GM18505 (cell line): ENCODE results near the gene FLACC1.
"Not testable (repeated sequence)": the region's sequence is repeated elsewhere in the genome, so short reads cannot be mapped to it uniquely, and the experiment has no call there.

Experiments used
- ATAC-seq: cut with Tn5 transposase; IDR thresholded peaks from one replicate; pipeline ENCODE4 v1.9.1; 2021; ENCODE audit not compliant: unreplicated experiment
- POLR2A ChIP-seq: IDR thresholded peaks from 4 replicates; pipeline ENCODE4 v1.6.1; 2011; ENCODE audit warnings: borderline replicate concordance; ENCODE audit not compliant: insufficient read depth, insufficient read length; ENCODE audit errors: extremely low read depth

FLACC1 gene, protein sequence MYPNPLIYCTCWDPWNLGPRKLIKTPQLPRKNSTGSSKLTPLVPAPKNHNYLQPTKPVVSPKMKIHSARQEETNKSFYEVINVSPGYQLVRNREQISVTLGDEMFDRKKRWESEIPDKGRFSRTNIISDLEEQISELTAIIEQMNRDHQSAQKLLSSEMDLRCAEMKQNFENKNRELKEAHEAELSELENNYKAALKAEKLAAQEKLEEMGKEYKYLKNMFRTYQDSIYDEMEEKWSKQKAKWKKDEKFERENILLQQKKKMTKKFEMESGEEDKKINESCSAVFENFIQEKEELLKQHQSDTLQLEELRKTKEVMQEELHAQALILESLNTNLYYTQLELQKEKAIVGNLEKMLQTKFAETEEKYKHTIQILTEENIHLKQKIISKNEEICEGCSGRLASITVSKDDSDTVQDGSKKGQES

GRCh38 chr2:201357221-201357620 lies at the start of gene FLACC1:
Gene FLACC1, minus strand, starts transcription at chr2:201357345. Its CDS starts 5,941 bp downstream, at chr2:201351404.
- no peak for ATAC-seq
- no peak for TF ChIP-seq POLR2A

DNA sequence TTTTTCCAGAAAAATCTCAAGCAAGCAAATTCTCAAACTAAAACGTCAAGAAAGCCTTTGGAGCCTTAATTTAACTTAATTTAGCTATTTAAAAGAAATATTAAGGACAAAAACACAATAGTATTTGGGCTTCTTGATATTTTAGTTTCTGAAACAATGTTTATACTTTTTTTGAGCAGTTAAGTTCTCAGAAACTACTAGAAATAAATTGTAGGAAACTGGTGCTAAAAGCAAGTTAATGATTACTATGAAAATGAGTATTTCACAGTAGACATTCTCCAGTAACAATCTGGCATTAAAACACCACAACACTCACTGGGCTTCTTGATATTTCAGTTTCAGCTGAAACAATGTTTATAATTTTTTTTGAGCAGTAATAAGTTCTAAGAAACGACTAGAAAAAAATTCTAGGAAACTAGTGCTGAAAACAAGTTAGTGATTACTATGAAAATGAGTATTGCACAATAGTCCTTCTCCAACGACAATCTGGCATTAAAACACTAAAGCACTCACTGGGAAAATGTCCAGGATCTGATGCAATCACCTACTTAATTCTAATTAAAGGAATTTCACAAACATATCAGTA lies 49.0 kb upstream of the FLACC1 start:
- ATAC-seq = no peak
- TF ChIP-seq POLR2A = no peak

- TF ChIP-seq POLR2A = no peak
- ATAC-seq = no peak
Observed at GRCh38 chr2:201404699-201405280, 47.6 kb upstream of the FLACC1 start.

- TF ChIP-seq POLR2A = no peak
- ATAC-seq = no peak
Observed at GRCh38 chr2:201403880-201404279, 46.7 kb upstream of the FLACC1 start.

GRCh38 chr2:201402651-201403562 lies 45.8 kb upstream of the FLACC1 start:
- no peak for TF ChIP-seq POLR2A
- ATAC-seq = no peak

- no peak for TF ChIP-seq POLR2A
Observed at GRCh38 chr2:201401815-201402214, 44.7 kb upstream of the FLACC1 start.

GRCh38 chr2:201396595-201396994 lies 39.5 kb upstream of the FLACC1 start:
- no peak for ATAC-seq
- TF ChIP-seq POLR2A = no peak

More at GRCh38 chr2:201401815-201402214, 44.7 kb upstream of the FLACC1 start:
- no peak for ATAC-seq

DNA sequence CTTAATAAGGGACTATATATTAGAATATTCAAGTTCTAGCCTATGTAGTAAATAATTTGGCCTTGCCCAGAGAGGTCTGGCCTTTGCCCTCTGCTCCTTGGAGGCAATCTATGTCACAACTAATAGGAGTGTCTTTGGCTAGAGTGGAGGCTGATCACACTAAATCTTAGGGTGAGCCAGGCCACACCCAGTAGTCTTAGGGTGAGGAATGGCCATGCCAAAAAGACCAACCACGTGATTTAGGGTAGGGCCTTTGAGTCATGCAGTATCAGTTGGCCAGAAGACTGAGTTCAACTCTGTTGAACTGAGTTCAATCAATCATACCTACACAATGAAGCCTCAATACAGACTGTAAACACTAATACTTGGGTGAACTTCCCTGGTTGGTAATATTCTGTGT lies 26.0 kb upstream of the FLACC1 start:
- TF ChIP-seq POLR2A = no peak
- ATAC-seq = no peak

GRCh38 chr2:201378496-201379397 lies 21.6 kb upstream of the FLACC1 start:
- ATAC-seq = no peak
- no peak for TF ChIP-seq POLR2A

- TF ChIP-seq POLR2A = no peak
- ATAC-seq = no peak
Observed at GRCh38 chr2:201377218-201377617, 20.1 kb upstream of the FLACC1 start.

- no peak for TF ChIP-seq POLR2A
Observed at GRCh38 chr2:201369775-201370174, 12.6 kb upstream of the FLACC1 start.

DNA sequence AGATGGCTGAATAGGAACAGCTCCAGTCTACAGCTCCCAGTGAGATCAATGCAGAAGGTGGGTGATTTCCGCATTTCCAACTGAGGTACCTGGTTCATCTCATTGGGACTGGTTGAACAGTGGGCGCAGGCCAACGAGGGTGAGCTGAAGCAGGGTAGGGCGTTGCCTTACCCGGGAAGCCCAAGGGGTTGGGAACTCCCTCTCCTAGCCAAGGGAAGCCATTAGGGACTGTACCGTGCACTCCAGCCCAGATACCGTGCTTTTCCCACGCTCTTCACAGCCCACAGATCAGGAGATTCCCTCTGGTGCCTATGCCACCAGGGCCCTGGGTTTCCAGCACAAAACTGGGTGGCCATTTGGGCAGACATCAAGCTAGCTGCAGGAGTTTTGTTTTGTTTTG lies 12.2 kb upstream of the FLACC1 start:
- not testable (repeated sequence) for ATAC-seq

More at GRCh38 chr2:201369775-201370174, 12.6 kb upstream of the FLACC1 start:
- ATAC-seq = no peak
